NCI-H2196 treated with DMSO at 0.1 percent for 48 hours (cell line): Measurements from ENCODE around the gene C12orf42.

Experiments
- DNase-seq: peaks from one replicate; lab custom pipeline; 2025; ENCODE audit not compliant: unreplicated experiment; lab: John Stamatoyannopoulos, UW

The C12orf42 gene

DNA sequence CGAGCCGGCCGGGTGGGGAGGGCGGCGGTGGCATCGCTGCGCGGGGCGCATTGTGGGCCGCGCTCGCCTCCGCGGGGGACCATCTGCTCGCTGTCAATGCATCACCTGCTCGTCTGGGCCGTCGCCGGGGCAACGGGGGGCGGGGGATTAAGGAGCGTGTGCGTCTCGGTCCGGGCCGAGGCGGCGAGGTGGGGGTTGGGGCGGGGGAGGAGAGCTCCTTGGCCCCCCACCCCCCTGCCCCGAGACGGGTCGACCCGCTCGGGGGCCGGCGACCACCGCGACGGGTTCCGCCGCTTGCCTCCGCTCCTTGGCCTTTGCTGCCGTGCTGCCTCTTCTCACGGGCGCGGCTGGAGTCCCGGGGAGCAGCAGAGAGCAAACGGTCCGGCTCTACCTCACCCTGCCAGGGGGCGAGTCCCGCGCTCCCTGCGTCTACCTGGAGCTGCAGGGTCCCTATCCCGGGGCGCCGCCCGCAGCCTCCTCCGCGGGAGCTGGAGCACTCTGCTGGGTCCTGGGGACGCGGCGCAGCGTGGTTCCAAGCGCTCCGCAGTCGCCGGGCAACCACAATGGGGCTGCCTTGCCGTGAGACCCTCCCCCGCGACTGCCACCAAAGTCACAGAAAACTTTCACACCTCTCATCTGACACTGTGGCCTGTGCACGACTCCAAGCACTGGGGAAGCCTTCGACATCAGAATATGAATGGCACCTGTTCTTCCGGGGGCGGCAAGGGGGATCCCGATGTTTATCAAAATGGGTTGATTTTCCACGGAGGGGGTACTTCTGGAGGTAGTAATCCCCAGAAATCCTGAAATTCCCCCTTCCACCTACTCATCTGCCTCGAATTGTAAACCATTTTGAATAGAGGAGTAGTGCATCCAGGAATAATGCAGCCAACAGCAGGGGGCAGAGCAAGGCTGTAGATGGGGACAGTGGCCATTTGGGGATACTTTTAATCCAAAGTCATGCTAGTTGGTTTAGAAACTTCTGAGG, at the start of gene C12orf42:
Gene C12orf42, minus strand, starts transcription at position 500 of the 988 bp plus-strand sequence. CDS start 17,542 bp downstream, outside the sequence.
- DNase-seq = peak; percentile 84

- no peak for DNase-seq
Observed at GRCh38 chr12:103542078-103542477, 46.3 kb upstream of the C12orf42 start.

GRCh38 chr12:103540319-103540718, 44.6 kb upstream of the C12orf42 start:
- no peak for DNase-seq

DNA sequence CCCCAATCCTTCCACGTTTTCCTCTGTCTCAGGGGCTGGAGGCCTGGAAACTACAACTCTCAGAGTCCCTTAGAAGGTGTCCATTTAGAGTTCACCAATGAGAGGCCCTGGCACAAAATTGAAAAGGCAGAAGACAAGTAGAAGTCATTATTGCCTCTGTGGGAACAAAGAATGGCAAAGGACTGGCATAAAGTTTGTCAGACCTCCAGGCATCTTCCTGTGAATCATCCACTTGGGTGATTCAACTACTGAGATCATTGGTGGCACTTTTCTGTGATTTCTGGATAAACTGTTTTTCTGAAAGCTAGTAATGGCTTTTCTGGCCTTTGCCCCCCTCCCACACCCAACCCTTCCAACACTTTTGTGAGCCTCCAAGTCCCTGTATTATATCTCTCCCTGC, 42.6 kb upstream of the C12orf42 start:
- DNase-seq = no peak

DNA sequence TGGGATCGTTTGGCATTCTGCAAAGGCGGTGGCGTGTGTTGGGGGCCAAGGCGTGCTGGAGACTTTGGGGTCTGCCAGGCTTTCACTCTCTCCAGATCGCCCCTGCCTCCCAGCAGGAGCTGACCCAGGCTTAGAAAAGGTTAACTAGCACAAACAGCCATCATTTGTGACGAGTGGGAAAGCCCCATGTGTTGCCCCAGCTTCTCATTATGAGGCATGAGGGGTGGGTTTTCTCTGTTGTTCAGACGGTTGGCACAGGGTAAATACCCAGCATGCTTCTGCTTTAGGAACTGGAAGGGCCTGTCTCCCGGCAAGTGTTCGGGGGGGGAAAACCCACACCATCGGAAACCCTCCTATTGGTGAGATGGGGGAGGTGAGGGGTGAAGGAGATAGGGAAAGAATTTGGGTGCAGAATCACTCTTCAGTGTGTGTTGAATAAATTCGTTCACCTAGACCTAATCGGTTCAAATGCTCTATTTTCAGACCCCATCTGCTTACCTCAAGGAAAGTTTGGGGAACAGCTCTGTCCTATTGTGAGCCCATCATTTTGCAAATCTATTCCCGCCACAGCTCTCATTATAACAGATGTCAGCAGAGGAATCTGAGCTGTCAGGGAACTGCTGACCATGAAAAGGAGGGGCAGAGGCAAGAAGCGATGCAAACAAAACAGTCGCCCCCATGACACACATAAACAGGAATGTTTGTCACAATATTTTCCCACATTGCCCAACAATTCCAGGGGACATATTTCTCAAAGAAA, 34.7 kb upstream of the C12orf42 start:
- DNase-seq = no peak

DNA sequence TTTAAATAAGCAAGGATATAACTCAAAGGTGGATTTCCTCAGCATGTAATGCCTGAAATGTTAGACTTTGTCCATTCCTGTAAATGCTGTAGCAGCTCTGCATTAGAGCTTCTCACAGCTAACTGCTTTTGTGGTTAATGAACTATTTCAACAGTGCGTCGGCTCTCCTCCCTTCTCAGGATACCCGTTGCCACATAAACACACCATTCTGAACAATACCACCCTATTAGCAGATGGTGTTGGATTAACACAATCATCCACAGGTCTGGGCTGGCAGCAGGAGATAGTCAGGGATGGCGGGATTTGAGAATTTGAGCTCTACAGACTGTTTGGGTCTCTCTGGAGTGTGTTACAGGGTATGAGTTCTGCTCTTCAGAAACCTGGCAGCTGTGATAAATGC, 33.5 kb upstream of the C12orf42 start:
- no peak for DNase-seq

- DNase-seq = no peak
Observed at GRCh38 chr12:103524238-103524875, 28.6 kb upstream of the C12orf42 start.

GRCh38 chr12:103523771-103524170, 28.0 kb upstream of the C12orf42 start:
- DNase-seq = no peak

- no peak for DNase-seq
Observed at GRCh38 chr12:103520686-103521215, 25.0 kb upstream of the C12orf42 start.

DNA sequence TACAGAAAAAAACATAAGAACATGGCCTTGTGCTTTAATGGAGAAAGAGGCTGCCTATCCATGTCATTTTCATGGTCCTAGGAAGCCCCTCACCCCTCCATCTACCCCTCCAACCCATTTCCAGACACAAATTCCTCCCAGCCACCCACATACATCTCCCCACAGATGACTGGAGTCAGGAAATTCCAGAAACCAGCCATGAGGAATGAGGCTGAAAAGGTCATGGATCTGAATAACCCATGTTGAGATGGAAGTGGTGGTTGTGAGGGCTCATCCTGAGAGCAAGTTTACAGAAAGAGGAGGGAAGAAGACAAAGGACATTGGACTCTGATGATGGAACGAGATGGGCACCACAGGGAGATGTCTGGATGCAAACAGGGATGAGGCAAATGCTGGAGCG, 23.9 kb upstream of the C12orf42 start:
- no peak for DNase-seq

GRCh38 chr12:103518899-103519298, 23.1 kb upstream of the C12orf42 start:
- no peak for DNase-seq

DNA sequence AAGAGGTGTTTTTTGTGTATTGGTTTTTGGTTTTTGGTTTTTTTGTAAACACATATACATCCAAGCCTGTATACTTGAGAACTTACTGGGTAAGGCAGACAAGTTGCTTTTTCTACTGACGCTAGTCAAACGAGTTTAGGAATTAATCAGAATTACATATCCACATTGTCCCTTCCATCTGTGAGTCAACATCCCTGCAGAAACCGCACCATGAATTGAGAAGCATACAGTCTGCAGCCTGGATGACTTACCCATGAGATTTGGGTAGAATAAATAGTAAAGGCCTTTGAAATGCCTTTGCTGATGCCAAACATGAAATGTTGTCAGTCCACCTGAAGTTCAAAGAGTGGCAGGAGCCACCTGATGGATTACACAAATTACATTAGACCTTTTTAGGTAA, 21.4 kb upstream of the C12orf42 start:
- DNase-seq = no peak

DNA sequence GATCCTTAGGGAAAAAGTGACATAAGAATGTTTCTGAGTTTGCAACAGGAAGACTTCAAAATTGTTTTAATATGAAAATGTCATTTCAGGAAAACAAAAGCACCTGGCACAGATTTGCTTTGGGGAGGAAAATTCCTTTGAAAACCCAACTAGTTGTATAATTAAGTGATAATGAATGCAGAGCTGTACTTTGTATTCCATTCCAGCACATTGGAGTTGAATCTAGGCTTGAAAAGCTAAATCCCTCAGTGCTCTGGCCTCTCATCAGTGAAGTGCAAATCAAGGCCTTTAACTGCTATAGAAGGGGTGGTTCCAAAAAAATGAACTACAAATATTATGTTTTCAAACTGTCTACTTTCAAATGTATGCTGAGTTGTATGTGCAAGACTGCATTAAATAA, 19.6 kb upstream of the C12orf42 start:
- DNase-seq = no peak

DNA sequence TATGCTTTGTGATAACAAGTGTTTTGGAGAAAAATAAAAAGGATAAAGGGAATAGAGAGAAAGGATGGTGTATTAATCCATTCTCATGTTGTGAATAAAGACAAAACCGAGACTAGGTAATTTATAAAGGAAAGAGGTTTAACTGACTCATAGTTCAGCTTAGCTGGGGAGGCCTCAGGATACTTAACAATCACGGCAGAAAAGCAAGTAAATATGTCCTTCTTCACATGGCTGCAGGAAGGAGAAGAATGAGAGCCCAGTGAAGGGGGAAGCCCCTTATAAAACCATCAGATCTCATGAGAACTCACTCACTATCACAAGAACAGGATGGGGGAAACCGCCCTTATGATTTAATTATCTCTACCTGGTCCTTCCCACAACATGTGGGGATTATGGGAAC, 18.1 kb upstream of the C12orf42 start:
- DNase-seq = no peak

- DNase-seq = no peak
Observed at GRCh38 chr12:103505371-103506236, 9.8 kb upstream of the C12orf42 start.

- DNase-seq = no peak
Observed at GRCh38 chr12:103504606-103505005, 8.8 kb upstream of the C12orf42 start.

DNA sequence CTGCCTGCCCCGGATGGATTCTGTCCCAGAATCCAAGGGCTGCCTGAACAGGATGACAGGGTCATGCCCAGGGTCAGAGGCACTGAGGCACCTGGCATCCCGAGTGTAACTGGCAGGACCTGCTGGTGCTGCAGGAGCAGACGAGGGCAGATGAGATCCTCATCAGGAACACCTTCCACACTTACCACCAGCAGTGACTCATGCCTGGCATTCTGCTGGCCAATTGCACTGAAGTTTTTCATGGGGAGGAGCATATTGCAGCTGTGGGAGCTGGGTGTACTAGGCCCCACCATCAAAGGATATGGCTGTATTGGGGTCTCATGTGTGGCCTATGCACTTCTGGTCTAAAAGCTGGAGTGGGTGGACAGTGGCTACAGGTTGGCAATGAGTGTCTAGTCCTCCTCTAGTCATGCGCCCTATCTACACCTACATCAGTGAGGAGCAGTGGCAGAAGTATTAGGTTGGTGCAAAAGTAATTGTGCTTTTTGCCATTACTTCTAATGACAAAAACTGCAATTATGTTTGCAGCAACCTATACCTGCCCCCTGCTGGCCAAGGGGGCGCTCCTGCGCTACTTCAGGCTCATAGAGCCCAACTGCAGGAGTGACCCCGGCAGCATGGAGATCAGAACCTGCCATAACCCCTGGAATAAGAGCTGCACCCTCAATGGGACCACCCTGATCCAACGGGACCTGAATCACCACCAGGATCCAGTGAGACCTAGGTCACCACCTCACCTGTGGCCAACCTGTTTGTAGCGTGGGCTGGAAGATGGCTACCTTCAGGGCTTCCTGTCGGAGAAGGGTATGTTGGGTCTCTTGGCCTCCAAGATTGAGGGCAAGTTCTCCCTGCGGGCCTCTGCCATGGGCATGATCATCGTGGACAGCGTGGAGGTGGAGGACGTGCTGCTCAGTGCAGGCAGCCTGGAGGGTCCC, 8.0 kb upstream of the C12orf42 start:
- DNase-seq = no peak

GRCh38 chr12:103501447-103501846, 5.7 kb upstream of the C12orf42 start:
- DNase-seq = no peak

DNA sequence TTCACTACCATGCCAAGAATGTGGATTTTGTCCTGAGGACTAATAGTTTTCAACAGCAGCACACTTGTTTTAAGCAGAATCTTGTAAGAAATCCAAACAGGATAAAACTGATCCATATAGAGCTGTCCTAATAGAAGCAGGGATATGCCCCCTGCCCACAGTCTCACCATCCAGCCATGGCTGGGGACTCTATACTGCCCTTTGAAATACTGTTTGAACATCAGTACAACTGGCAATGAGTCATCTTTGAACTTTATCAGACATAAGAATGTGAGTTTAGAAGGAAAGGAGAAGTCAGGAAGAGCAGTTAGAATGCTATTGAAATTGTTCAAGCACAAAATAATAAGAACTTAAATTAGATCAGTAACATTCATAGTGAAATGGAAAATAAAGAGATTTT, 3.8 kb upstream of the C12orf42 start:
- no peak for DNase-seq
